CMK (cell line): ENCODE measurements around the gene TNNC1.

Source experiments
- DNase-seq: peaks from one replicate; pipeline ENCODE4 v3.0.0-alpha.2; 2010; ENCODE audit warnings: low read depth

TNNC1 gene

GRCh38 chr3:52484680-52485461 is 31.0 kb upstream of the TNNC1 start:
- no peak for DNase-seq

GRCh38 chr3:52483577-52484381 is 29.9 kb upstream of the TNNC1 start:
- no peak for DNase-seq

- DNase-seq: no peak
Observed at GRCh38 chr3:52483081-52483480, 29.2 kb upstream of the TNNC1 start.

GRCh38 chr3:52481819-52482521 is 28.1 kb upstream of the TNNC1 start:
- no peak for DNase-seq

DNA sequence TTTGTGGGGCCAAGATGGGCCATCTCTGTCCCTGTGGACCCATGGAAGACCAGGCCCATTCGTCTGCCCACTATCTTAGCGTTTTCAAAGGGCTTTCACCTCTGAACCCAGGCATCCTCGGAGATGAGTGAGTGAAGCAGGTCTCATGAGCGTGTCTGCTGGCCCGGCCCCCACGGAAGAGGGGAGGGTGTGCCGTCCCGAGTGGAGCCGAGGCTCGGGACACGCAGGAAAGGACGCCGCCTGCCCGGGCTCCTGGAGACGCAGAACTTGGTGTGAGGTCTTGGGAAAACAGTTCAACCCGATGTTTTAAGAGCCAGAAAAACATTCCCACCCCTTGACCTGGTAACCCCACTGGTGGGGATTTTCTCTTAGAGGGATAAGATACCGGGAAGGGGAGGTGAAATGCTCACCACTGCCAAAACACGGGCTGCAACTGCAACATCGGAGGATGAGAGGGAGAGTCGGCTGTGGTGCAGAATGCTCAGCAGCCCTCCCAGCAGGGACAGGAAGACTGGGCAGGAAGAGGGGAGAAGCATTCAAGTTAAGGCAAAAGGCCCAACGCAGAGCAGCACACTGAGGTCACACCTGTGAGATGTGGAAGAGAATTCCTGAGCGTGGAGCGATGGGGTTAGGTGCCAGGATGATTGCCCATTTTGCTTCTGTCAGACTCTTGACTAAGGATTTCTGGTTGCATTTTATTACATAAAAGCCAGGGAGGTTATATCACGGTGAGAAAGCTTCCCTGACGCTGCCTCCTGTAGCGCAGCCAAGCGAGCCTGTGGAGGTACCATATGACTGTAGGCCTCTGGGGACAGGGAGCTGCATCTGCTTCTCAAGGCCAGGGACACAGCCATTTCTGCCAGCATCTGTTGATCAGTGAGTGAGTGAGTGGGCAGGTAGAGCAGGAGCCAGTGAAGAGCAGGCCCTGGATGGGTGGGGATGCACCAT is 27.2 kb upstream of the TNNC1 start:
- DNase-seq: no peak

- no peak for DNase-seq
Observed at GRCh38 chr3:52479877-52480575, 26.2 kb upstream of the TNNC1 start.

DNA sequence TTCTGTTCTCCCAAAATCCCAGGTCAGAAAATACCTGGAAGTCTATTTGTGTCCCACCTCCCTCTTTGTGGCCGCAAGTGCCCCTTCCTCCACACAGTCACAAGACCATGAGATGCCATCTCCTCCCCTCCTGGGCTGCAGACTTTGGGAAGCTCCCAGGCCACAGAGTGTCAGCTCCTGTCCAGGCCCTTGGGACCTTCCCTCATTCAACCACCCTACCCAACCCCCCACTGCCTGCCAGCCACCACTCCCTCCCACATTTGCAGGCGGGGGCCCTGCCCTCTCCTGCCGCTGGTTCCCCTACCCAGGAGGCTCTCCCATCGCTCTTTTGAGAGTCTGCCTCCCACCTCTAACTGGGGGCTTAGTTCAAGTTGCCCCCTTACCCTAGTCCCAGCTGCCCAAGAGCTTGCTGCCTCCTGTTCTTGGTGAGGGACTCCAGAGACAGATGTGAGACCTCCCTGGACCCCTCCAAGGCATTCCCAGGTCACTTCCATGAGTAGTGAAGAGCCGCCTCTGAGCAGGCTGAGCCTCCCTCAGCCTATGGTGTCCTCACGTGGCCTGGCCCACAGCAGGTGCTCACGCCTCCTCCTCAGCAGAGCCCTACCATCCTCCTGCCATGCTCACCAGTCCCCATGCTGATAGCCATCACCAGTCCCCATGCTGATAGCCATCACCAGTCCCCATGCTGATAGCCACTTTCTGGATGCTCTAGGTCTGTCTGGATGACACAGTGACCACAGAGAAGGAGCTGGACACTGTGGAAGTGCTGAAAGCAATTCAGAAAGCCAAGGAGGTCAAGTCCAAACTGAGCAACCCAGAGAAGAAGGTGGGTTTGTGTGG is 25.4 kb upstream of the TNNC1 start:
- DNase-seq: no peak

DNA sequence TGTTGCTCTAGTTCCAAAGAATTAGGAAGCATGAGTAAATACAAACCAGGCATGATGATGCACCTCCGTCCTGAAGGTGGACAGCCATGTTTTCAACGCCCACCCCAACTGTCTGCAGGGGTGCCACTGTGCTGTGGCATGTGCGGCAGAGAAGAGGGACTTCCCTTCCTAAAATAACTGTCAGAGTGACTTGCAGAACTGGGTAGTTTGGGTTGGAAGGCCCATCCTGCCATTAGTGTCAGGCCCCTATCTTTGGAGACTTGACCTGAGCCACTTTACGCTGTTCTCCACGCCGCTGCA is 23.9 kb upstream of the TNNC1 start:
- no peak for DNase-seq

- DNase-seq: no peak
Observed at GRCh38 chr3:52477076-52477795, 23.4 kb upstream of the TNNC1 start.

DNA sequence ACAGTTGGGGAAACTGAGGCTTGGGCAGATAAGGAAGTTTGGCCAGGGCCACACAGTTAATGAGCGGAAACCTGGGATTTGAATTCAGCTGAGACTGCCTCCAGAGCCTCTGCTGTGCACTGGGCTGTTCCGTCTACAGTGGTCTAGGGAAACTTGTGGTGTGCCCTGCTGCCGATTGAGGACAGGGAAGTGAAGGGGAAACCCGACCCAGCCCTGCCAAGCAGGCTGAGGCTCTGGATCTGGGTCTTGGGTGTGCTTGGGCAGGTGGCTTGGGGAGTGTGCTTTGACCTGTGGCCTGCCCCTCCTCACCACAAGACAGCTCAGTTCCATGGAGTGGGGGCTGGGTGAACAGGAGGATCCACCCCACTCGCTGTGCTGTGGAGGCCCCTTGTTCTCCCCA is 19.2 kb upstream of the TNNC1 start:
- no peak for DNase-seq

DNA sequence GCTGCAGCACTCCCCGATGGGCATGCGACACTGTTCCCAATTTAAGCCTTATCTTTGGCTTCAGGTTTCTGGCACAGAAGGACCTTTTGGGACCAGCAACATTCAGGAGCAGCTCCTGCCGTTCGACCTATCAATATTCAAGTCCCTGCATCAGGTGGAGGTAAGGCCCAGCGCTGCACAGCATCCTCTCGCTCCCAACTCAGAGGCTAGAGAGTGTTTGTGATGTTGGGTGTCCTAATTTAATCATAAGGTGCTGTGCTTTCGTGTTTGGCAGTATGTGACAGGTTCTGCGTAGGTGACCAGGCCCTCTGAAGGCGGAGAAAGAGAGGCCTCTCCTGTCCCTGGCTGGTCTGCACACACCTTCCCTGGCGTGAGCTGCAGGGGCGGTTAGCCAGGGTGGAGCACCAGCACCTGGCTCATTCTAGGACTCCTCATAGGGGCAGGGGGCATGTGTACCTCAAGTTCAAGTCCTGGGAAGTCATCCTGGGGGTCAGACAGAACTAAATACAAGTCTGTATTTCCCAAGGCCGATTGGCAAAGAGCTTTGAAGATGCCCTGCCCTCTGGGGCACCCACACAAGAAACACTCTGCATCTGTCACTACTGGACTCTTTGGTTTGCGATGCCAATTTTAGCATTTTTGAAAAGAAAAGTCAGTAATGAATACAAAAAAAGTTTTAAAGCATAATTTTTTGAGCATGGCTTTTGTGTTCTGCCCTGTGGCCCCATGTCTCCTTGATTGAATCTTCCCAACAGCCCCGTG is 18.6 kb upstream of the TNNC1 start:
- DNase-seq: no peak

DNA sequence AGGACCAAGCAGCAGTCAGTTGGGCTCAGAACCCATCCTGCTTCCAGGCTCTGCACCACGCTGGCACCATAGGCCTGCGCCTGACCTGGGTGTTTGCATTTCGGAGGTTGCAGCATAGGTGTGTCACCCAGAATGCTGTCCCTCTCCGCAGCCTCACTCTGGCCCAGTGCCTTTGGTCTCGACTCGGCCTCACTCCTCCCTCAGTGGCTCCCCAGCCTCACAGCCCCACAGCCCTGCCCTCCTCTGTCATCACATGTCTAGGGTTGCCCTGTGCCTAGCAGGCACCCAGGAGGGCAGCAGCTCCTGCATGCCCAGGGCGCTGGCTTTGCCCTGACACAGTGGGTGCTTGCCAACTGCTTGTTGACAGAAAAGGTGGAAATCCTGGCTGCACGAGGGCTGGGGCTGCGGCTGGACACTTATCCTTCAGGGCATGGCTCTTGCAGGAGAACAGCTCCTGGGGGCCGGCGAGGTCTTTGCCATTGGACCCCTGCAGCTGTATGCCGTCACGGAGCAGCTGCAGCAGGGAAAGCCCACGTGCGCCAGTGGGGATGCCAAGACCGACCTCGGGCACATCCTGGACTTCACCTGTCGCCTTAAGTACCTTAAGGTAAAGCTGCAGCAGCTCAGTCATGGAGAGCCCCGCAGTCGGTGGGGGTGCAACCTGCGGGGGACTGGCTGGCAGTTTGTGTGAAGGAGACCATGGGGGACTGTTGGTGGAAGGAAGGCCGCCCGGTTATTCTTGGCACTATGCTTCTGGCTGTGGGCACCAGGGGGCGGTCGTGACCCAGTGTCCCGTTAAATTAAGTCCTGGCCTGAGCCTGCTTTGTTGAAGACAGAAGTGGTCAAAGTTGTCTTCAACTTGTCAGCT is 17.8 kb upstream of the TNNC1 start:
- no peak for DNase-seq

- DNase-seq: no peak
Observed at GRCh38 chr3:52470920-52471319, 17.1 kb upstream of the TNNC1 start.

DNA sequence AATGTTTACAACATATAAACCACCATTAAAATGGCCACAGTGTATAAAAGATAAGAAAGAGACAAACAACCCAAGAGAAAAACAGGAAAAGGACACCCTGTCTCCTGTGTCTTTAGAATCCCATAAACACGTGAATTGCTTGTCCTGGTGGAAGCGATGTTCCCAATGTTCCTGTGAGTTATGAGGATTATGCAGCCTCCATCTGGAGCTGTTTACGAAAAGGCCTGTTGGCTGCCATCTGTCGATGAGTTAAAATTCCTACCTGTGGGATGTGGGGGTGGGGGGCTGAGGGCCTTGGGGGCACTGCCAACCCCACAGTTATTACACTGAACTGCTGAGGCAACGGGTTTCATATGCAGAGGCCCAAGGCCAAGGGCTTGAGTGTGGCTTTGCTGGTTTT is 15.2 kb upstream of the TNNC1 start:
- DNase-seq: no peak

- DNase-seq: no peak
Observed at GRCh38 chr3:52468336-52468735, 14.5 kb upstream of the TNNC1 start.

DNA sequence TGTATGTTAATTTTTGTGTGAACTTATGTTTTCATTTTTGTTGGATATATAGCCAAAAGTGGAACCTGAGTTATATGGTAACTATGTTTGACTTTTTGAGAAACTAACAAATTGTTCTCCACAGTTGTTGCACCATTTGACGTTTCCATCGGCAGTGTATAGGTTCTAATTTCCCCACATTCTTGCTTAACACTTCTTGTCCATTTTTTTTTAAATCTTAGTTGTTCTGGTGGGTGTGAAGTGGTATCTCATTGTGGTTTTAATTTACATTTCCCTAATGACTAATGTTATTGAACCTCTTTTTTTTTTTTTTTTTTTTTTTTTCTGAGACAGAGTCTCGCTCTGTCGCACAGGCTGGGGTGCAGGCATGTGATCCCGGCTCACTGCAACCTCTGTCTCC is 9.6 kb upstream of the TNNC1 start:
- DNase-seq: no peak

DNA sequence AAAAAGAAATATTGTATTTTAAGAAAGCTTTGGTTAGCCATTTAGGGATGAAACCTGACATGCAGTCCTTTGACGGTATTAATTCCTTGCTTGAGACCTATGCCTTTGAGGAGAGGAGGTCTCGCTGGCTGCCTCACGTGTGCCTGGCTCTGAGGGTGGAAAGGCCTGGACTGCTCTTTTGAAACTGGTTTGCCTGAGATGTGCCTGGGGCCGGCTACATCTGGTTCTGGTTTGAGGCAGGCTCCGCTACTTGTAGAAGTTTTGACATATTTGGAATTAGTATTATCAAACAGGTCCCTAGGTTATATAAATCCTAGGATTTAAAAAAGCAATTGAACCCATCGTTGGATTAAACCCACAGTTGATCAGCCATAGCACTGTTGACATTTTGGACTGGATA is 8.0 kb upstream of the TNNC1 start:
- DNase-seq: no peak
